Measurements from ENCODE around the gene FAM8A1.

FAM8A1 gene

GRCh38 chr6:17633465-17634188, 33.5 kb downstream of the FAM8A1 start:
- no peak for DNase-seq
- no peaks in the 10 kb centered on the region for H3K27me3 ChIP-seq
- TF ChIP-seq CTCF (IDR thresholded peaks at IDR 0.05), result no peak
- peaks cover 0 to 66% (median 24%) of the 10 kb centered on the region in 4 donors for H3K4me1 ChIP-seq
- H3K36me3 ChIP-seq, result peaks cover 11 to 39% (median 25%) of the 10 kb centered on the region in 3 donors
- H3K27ac ChIP-seq, result peak overlapping the region in 1 of 2 donors; percentile 2
- intact Hi-C loops (cut with DNase I; ENCODE audit: low total_unique reads), result no loop called here
- H3K4me3 ChIP-seq, result no peak overlapping the region
- H3K9me3 ChIP-seq, result no peaks in the 10 kb centered on the region

- intact Hi-C loops (cut with DNase I; ENCODE audit: low total_unique reads), result no loop called here
- no peak for TF ChIP-seq CTCF (IDR thresholded peaks at IDR 0.05)
- no peak overlapping the region for H3K4me3 ChIP-seq
- no peaks in the 10 kb centered on the region for H3K9me3 ChIP-seq
- DNase-seq, result no peak
- peaks cover 7 to 29% (median 18%) of the 10 kb centered on the region in 3 donors for H3K36me3 ChIP-seq
- no peaks in the 10 kb centered on the region for H3K27me3 ChIP-seq
- peak overlapping the region; percentile 15 to 62 for H3K27ac ChIP-seq
- peaks cover 0 to 77% (median 23%) of the 10 kb centered on the region in 4 donors for H3K4me1 ChIP-seq
Measured at GRCh38 chr6:17635568-17635967, 35.5 kb downstream of the FAM8A1 start.

GRCh38 chr6:17638212-17638715, 38.2 kb downstream of the FAM8A1 start:
- Histone ChIP-seq H3K4me3 (no peak overlapping the region), H3K36me3 (peaks cover 15 to 37% (median 23%) of the 10 kb centered on the region in 3 donors), H3K9me3 (no peaks in the 10 kb centered on the region), H3K27ac (peak overlapping the region; percentile 62 to 72), H3K4me1 (peaks cover 0 to 66% (median 19%) of the 10 kb centered on the region in 4 donors), H3K27me3 (no peaks in the 10 kb centered on the region)
- no peak for TF ChIP-seq CTCF (IDR thresholded peaks at IDR 0.05)
- intact Hi-C loops (cut with DNase I; ENCODE audit: low total_unique reads), result no loop called here
- no peak for DNase-seq

GRCh38 chr6:17640477-17640917, 40.4 kb downstream of the FAM8A1 start:
- intact Hi-C loops (cut with DNase I; ENCODE audit: low total_unique reads), result no loop called here
- Histone ChIP-seq H3K36me3 (peaks cover 33 to 55% (median 44%) of the 10 kb centered on the region in 3 donors), H3K4me3 (no peak overlapping the region), H3K4me1 (peaks cover 0 to 52% (median 14%) of the 10 kb centered on the region in 4 donors), H3K27ac (peak overlapping the region in 1 of 2 donors; percentile 62), H3K9me3 (no peaks in the 10 kb centered on the region), H3K27me3 (no peaks in the 10 kb centered on the region)
- no peak for TF ChIP-seq CTCF (IDR thresholded peaks at IDR 0.05)
- no peak for DNase-seq

- Histone ChIP-seq H3K27ac (no peak overlapping the region), H3K36me3 (peaks cover 45 to 57% (median 54%) of the 10 kb centered on the region in 3 donors)
- TF ChIP-seq CTCF (IDR thresholded peaks at IDR 0.05), result no peak
Measured at GRCh38 chr6:17648745-17649144, 48.6 kb downstream of the FAM8A1 start.

More at GRCh38 chr6:17648745-17649144, 48.6 kb downstream of the FAM8A1 start:
- Histone ChIP-seq H3K4me1 (peaks cover 0 to 16% (median 7%) of the 10 kb centered on the region in 4 donors), H3K27me3 (no peaks in the 10 kb centered on the region), H3K4me3 (no peak overlapping the region), H3K9me3 (no peaks in the 10 kb centered on the region)
- intact Hi-C loops (cut with DNase I; ENCODE audit: low total_unique reads), result no loop called here
- no peak for DNase-seq

Data from tibial artery (tissue), 4 donors.